Midbrain (tissue), 1 donor: Measurements from ENCODE around the gene DNM1.

Experiments used
- DNase-seq: peaks from one replicate; lab custom pipeline; 2025; lab: John Stamatoyannopoulos, UW

DNM1 gene

GRCh38 chr9:128250839-128251731, 47.9 kb downstream of the DNM1 start:
- no peak for DNase-seq

- DNase-seq = no peak
These were observed 48.5 kb downstream of the DNM1 start for GRCh38 chr9:128251732-128252100.

- no peak for DNase-seq
These were observed 49.3 kb downstream of the DNM1 start for GRCh38 chr9:128252317-128253139.

- no peak for DNase-seq
These were observed 50.2 kb downstream of the DNM1 start for GRCh38 chr9:128253140-128253990.

GRCh38 chr9:128253991-128254346, 50.8 kb downstream of the DNM1 start:
- DNase-seq = no peak

- no peak for DNase-seq
These were observed 51.2 kb downstream of the DNM1 start for GRCh38 chr9:128254362-128254761.

GRCh38 chr9:128254855-128255759, 51.9 kb downstream of the DNM1 start:
- DNase-seq = peak; percentile 12

- no peak for DNase-seq
These were observed 54.1 kb downstream of the DNM1 start for GRCh38 chr9:128257086-128257825.

- DNase-seq = no peak
These were observed 54.7 kb downstream of the DNM1 start for GRCh38 chr9:128257907-128258306.

- DNase-seq = no peak
These were observed 55.1 kb downstream of the DNM1 start for GRCh38 chr9:128258326-128258725.

- DNase-seq = no peak
These were observed 56.0 kb downstream of the DNM1 start for GRCh38 chr9:128259156-128259555.

- no peak for DNase-seq
These were observed 57.2 kb downstream of the DNM1 start for GRCh38 chr9:128260340-128260739.

GRCh38 chr9:128262687-128263086, 59.5 kb downstream of the DNM1 start:
- no peak for DNase-seq

GRCh38 chr9:128265348-128265847, 62.2 kb downstream of the DNM1 start:
- no peak for DNase-seq

GRCh38 chr9:128266868-128267590, 63.9 kb downstream of the DNM1 start:
- no peak for DNase-seq

- DNase-seq = no peak
These were observed 67.9 kb downstream of the DNM1 start for GRCh38 chr9:128271112-128271511.

GRCh38 chr9:128271512-128271911, 68.3 kb downstream of the DNM1 start:
- no peak for DNase-seq

GRCh38 chr9:128274245-128274644, 71.1 kb downstream of the DNM1 start:
- no peak for DNase-seq

- DNase-seq = no peak
These were observed 72.2 kb downstream of the DNM1 start, which contains the start of gene GOLGA2 for GRCh38 chr9:128275198-128276007. GOLGA2 (minus strand) TSS chr9:128276007; CDS start chr9:128275976, 31 bp downstream.
